RWPE1 (cell line): Measurements from ENCODE around the gene HMGCS2.

ENCODE experiments used
- CTCF ChIA-PET: fragments of 350-600 bp; sonication (Branson Sonifier 250); formaldehyde crosslinking; extraction: SDS; loops from one replicate; lab custom pipeline; 2021; lab: Yijun Ruan, JAX
- POLR2A ChIA-PET: fragments of 400-600 bp; formaldehyde crosslinking; extraction: SDS; loops from one replicate; lab custom pipeline; 2020; ENCODE audit warnings: antibody characterized with exemption; ENCODE audit not compliant: low non-redundant PET; lab: Yijun Ruan, JAX
- DNase-seq: peaks from one replicate; pipeline ENCODE4 v3.0.0; 2012; ENCODE audit warnings: low spot score
- H3K27ac ChIP-seq: fragments of 450-650 bp; 2 replicates; pipeline ENCODE4 v1.5.1; 2017
- TF ChIP-seq, protein P1 (sequence below): fragments of 450-650 bp; conservative IDR thresholded peaks from 2 replicates; pipeline ENCODE4 v1.5.1; 2017; ENCODE audit warnings: low read depth, mild to moderate bottlenecking

Gene HMGCS2

DNA sequence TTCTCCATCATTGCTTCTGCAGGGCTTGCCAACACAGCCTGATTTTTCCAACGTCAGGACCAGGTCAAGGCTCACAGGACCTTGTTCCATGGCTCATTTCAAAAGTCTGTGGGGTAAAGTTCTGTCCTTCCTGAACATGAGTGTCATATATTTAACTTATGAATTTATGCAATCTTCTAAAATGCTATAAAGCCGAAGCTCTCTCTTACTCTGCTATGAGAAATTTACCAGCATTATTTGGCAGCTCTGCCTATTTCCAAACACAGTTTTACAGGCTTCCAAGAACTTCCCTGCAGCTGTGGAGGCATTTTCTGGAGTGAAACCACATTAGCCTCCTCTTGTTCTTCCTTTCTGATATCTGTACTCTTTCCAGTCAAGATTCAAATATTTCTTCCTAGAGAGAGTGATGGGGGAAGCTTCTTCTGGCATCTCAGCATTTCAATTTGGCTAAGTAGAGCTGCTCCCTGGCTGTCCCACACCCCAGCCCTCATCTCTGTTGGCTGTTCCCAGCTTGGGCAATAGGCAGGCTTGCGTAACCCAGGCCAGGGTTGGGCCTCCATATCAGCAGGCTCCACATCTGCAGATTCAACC, 15.6 kb upstream of the HMGCS2 start:
- DNase-seq = no peak
- TF ChIP-seq, protein P1, sequence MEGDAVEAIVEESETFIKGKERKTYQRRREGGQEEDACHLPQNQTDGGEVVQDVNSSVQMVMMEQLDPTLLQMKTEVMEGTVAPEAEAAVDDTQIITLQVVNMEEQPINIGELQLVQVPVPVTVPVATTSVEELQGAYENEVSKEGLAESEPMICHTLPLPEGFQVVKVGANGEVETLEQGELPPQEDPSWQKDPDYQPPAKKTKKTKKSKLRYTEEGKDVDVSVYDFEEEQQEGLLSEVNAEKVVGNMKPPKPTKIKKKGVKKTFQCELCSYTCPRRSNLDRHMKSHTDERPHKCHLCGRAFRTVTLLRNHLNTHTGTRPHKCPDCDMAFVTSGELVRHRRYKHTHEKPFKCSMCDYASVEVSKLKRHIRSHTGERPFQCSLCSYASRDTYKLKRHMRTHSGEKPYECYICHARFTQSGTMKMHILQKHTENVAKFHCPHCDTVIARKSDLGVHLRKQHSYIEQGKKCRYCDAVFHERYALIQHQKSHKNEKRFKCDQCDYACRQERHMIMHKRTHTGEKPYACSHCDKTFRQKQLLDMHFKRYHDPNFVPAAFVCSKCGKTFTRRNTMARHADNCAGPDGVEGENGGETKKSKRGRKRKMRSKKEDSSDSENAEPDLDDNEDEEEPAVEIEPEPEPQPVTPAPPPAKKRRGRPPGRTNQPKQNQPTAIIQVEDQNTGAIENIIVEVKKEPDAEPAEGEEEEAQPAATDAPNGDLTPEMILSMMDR = no peak
- CTCF ChIA-PET = no interaction called here
- H3K27ac ChIP-seq = no peak overlapping the region
- POLR2A ChIA-PET = interaction anchor here (0.9 kb wide), 1 partner anchor 55 kb away, joined by 3 read pairs; no protein-coding TSS in a partner anchor

DNA sequence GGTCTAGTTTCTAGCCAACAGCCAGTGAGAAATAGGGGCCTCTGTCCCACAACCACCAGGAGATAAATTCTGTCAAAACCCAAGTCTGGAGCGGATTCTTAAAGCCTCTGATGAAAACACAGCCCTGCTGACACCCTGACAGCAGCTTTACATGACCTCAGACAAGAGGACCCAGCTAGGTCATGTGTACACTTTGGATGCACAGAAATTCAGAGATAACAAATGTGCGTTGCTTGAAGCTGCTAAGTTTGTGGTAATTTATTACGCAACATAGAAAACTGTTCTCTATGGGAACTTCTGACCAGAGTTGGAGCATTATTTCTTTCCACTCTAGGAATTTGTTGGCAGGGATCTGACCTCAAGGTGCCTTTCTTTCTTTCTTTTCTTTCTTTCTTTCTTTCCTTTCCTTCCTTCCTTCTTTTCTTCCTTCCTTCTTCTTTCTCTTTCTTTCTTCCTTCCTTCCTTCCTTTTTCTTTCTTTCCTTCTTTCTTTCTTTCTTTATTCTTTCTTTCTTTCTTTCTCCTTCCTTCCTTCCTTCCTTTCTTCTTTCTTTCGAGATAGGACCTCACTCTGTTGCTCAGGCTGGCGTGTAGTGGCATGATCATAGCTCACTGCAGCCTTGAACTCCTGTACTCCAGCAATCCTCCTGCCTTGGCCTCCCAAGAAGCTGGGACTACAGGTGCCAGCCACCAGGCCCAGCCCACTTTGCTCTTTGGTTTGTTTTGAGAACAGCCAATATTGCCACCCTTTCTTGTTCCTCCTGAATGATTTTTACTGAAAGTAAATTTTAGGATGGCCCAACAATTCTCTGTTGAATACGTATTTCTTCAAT, 14.9 kb upstream of the HMGCS2 start:
- ChIA-PET CTCF (interaction anchor here (1.1 kb wide), 1 partner anchor 40 kb away, joined by 3 read pairs; no protein-coding TSS in a partner anchor), POLR2A (interaction anchor here (0.9 kb wide), 1 partner anchor 56 kb away, joined by 3 read pairs; no protein-coding TSS in a partner anchor)
- TF ChIP-seq, protein P1 = no peak
- no peak for DNase-seq
- H3K27ac ChIP-seq = no peak overlapping the region

- H3K27ac ChIP-seq = no peak overlapping the region
- DNase-seq = peak; percentile 50
- POLR2A ChIA-PET = no interaction called here
- TF ChIP-seq, protein P1 = no peak
- CTCF ChIA-PET = interaction anchor here (1.1 kb wide), 1 partner anchor 39 kb away, joined by 3 read pairs; no protein-coding TSS in a partner anchor
Measured at GRCh38 chr1:119782631-119783325, 14.1 kb upstream of the HMGCS2 start.

- TF ChIP-seq, protein P1 = no peak
- POLR2A ChIA-PET = no interaction called here
- no peak for DNase-seq
- CTCF ChIA-PET = no interaction called here
- H3K27ac ChIP-seq = no peak overlapping the region
Measured at GRCh38 chr1:119781434-119782210, 12.9 kb upstream of the HMGCS2 start.

GRCh38 chr1:119779869-119780356, 11.2 kb upstream of the HMGCS2 start:
- ChIA-PET POLR2A (no interaction called here), CTCF (interaction anchor here (0.5 to 1.2 kb wide), 3 partner anchors 15 to 285 kb away, joined by 3 to 6 read pairs (median 3); no protein-coding TSS in a partner anchor)
- H3K27ac ChIP-seq = no peak overlapping the region
- DNase-seq = no peak
- TF ChIP-seq, protein P1 = no peak
